Cardiac muscle cell (in vitro differentiated cells and primary cell): ENCODE results near the gene GNRH2. TPM values are rescaled to one million over a fixed set of nuclear protein-coding genes. Genes with fewer than 3 reads are reported as not detected.
A peak's percentile ranks its signal among the peaks of the same experiment; 100 is the strongest.
"Not testable (repeated sequence)": the region's sequence is repeated elsewhere in the genome, so short reads cannot be mapped to it uniquely, and the experiment has no call there.

Experiments used
- DNase-seq, 2 donors: peaks; one replicate each; pipeline versions ENCODE4 v3.0.0 to v3.0.0-alpha.2; 2010 to 2017; ENCODE audit warnings: low read depth in 1 of 2, low spot score in 1 of 2
- H3K27ac ChIP-seq: fragments of 200-600 bp; sonication (generic); 2 replicates; pipeline ENCODE4 v1.5.1; 2016
- H3K27me3 ChIP-seq: fragments of 200-600 bp; sonication (generic); 2 replicates; pipeline ENCODE4 v1.6.0; 2016; ENCODE audit warnings: control low read depth
- H3K36me3 ChIP-seq: fragments of 200-600 bp; sonication (generic); 2 replicates; pipeline ENCODE4 v1.5.1; 2016; ENCODE audit warnings: control low read depth
- H3K4me1 ChIP-seq: fragments of 200-600 bp; sonication (generic); 2 replicates; pipeline ENCODE4 v1.8.1; 2017; ENCODE audit warnings: low read depth, mild to moderate bottlenecking, mixed run types
- H3K4me3 ChIP-seq: fragments of 200-600 bp; sonication (generic); 2 replicates; pipeline ENCODE4 v1.5.1; 2016; ENCODE audit warnings: mild to moderate bottlenecking
- H3K9me3 ChIP-seq: fragments of 200-600 bp; sonication (generic); 2 replicates; pipeline ENCODE4 v1.5.1; 2017; ENCODE audit warnings: low read depth, mild to moderate bottlenecking, control low read depth
- polyA plus RNA-seq: library from polyadenylated mRNA; unstranded; fragments of >200 nt; fragmentation: Nextera tagmentation; extraction: Ambion mirVana; gene quantifications from 2 replicates; pipeline ENCODE4 v1.2.1, GENCODE V29; 2016
- total RNA-seq: library from RNA; depleted of rRNA; stranded (reverse); fragments of >200 nt; gene quantifications from 2 replicates; pipeline ENCODE4 v1.2.3, GENCODE V29; 2016
- TF ChIP-seq, protein P1 (sequence below): IDR thresholded peaks from 2 replicates; pipeline ENCODE4 v1.5.1; 2012; ENCODE audit warnings: low read depth, mild to moderate bottlenecking, low read length

Gene GNRH2
- total and polyA plus RNA-seq, 2 experiments from 2014 or later: 5.3 TPM; not detected in 1

DNA sequence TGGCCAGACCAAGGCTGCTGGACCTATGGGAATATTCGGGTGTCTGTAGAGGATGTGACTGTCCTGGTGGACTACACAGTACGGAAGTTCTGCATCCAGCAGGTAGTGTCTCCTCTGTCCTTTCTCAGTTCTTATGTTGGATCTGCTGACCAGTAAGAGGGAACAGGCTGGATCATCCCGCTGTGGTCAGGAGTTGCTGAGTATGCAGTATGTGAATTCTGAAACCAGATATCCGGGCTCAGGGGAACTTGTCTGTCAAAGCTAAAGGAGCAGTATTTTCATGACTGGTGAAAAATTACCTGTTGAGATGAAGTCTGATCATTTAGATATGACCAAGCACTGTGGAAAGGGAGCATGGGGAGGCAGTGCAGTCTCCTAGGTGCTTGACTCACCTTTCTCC is 22.1 kb upstream of the GNRH2 start:
- no peak for DNase-seq
- TF ChIP-seq, protein P1, sequence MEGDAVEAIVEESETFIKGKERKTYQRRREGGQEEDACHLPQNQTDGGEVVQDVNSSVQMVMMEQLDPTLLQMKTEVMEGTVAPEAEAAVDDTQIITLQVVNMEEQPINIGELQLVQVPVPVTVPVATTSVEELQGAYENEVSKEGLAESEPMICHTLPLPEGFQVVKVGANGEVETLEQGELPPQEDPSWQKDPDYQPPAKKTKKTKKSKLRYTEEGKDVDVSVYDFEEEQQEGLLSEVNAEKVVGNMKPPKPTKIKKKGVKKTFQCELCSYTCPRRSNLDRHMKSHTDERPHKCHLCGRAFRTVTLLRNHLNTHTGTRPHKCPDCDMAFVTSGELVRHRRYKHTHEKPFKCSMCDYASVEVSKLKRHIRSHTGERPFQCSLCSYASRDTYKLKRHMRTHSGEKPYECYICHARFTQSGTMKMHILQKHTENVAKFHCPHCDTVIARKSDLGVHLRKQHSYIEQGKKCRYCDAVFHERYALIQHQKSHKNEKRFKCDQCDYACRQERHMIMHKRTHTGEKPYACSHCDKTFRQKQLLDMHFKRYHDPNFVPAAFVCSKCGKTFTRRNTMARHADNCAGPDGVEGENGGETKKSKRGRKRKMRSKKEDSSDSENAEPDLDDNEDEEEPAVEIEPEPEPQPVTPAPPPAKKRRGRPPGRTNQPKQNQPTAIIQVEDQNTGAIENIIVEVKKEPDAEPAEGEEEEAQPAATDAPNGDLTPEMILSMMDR: no peak
- Histone ChIP-seq H3K9me3 (no peaks in the 10 kb centered on the region), H3K27ac (no peak overlapping the region), H3K27me3 (no peaks in the 10 kb centered on the region), H3K4me1 (no peaks in the 10 kb centered on the region), H3K4me3 (no peak overlapping the region), H3K36me3 (peaks cover 25% of the 10 kb centered on the region)

DNA sequence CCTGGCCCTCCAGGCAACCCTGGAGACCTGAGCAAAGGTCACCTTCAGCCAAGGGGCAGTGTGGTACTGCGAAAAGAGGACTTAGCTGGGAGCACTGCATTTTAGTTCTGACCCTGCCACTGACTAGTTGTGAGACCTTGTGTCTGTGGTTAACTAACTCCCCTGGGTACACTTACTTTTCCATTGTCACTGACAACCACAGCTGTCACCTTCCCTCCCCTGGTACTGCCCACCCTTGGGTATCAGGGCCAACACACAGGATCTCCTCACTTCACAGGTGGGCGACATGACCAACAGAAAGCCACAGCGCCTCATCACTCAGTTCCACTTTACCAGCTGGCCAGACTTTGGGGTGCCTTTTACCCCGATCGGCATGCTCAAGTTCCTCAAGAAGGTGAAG is 21.6 kb upstream of the GNRH2 start:
- Histone ChIP-seq H3K36me3 (peaks cover 29% of the 10 kb centered on the region), H3K27me3 (no peaks in the 10 kb centered on the region)
- TF ChIP-seq, protein P1: no peak

DNA sequence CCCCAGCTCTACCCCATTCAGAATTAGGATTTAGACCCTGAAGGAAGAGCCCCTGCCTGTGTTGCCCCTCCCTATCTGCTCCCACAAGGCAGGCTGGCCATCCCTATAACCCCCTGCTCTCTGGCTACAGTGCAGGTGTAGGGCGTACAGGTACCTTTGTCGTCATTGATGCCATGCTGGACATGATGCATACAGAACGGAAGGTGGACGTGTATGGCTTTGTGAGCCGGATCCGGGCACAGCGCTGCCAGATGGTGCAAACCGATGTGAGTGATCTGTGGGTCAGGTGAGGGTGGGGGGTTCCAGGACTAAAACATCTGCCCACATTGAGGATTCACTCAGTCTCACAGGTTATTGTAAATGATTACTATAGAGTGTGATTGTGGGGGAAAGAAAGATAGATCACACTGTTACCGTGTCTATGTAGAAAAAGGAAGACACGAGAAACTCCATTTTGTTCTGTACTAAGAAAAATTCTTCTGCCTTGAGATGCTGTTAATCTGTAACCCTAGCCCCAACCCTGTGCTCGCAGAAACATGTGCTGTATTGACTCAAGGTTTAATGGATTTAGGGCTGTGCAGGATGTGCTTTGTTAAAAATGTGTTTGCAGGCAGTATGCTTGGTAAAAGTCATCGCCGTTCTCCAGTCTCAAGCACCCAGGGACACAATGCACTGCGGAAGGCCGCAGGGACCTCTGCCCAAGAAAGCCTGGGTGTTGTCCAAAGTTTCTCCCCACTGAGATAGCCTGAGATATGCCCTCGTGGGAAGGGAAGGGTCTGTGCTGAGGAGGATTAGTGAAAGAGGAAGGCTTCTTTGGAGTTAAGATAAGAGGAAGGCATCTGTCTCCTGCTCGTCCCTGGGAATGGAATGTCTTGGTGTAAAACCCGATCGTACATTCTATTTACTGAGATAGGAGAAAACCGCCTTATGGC is 20.6 kb upstream of the GNRH2 start:
- H3K4me3 ChIP-seq, H3K27ac ChIP-seq, H3K9me3 ChIP-seq, H3K4me1 ChIP-seq, H3K27me3 ChIP-seq: not testable (repeated sequence)
- H3K36me3 ChIP-seq: peaks cover 38% of the 10 kb centered on the region
- peak in 1 of 2 donors; percentile 26 for DNase-seq

More for the DNA sequence above, 21.6 kb upstream of the GNRH2 start:
- no peak overlapping the region for H3K4me3 ChIP-seq
- H3K9me3 ChIP-seq: no peaks in the 10 kb centered on the region
- no peak overlapping the region for H3K27ac ChIP-seq
- no peaks in the 10 kb centered on the region for H3K4me1 ChIP-seq
- no peak for DNase-seq

DNA sequence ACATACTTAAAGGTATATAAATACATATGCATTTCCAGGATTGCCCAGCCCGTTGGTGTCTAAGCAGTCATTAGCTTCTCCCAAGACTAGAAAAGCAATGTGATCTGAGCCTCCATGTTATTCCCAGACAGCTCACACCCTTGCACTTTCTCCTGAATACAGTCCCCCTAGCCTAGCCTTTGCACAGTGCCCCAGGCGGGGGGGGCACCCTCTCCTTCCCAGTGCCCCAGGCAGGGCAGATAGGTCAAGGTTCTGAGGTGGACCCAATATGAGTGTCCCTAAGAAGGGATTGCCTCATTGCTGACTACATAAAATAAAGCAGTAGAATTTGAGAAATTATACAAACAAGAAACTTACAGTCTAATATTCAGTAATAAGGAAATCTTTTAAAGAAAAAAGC is 15.4 kb upstream of the GNRH2 start:
- no peak overlapping the region for H3K4me3 ChIP-seq
- TF ChIP-seq, protein P1: no peak
- no peak overlapping the region for H3K27ac ChIP-seq
- H3K36me3 ChIP-seq: peaks cover 48% of the 10 kb centered on the region
- DNase-seq: no peak
- no peaks in the 10 kb centered on the region for H3K27me3 ChIP-seq
- H3K9me3 ChIP-seq: no peaks in the 10 kb centered on the region
- no peaks in the 10 kb centered on the region for H3K4me1 ChIP-seq

DNA sequence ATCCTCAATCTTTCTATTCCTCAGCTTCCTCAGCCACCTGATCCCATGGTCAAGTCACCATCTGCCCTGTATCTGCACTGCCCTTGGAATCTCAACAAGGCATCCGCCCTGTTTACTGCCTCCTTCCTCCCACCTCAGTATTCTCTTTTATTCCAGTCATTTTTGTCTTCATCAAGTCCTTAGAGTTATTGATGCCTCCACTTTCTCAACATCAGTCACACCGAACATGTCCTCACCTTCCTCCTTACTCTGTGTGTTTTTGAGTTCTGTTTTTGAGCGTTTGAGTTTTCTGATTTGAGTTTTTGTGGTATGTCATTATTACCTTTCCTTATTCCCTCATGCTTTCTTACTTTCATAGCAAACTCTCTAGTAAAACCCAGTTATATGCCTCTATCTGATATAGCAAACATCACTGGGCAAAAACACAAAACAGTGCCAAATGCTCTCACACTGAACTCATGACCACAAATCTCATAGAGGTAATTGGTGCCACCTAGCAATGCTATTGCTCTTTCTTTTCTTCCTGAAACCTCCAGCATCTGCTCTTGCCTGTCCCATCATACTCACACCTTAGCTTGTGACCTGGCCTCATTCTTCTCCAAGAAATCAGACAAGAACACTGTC is 11.8 kb upstream of the GNRH2 start:
- peaks cover 39% of the 10 kb centered on the region for H3K36me3 ChIP-seq
- H3K4me3 ChIP-seq: no peak overlapping the region
- no peaks in the 10 kb centered on the region for H3K27me3 ChIP-seq
- H3K4me1 ChIP-seq: no peaks in the 10 kb centered on the region
- no peaks in the 10 kb centered on the region for H3K9me3 ChIP-seq
- DNase-seq: no peak
- TF ChIP-seq, protein P1: no peak
- H3K27ac ChIP-seq: no peak overlapping the region

DNA sequence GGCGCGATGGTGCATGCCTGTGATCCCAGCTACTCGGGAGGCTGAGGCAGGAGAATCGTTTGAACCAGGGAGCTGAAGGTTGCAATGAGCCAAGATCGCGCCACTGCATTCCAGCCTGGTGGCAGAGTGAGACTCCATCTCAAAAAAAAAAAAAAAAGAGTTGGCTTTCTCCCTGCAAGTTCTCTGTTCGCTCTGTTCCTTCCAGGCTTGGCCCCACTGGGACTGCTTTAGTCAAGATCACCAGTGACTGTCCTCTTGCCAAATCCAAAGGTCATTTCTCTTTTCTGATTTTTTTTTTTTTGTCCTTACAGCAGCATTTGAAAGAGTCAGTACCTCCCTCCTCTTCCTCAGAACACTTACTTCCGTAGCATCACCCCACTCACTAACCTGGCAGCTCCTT is 10.8 kb upstream of the GNRH2 start:
- H3K27me3 ChIP-seq: no peaks in the 10 kb centered on the region
- no peaks in the 10 kb centered on the region for H3K9me3 ChIP-seq
- H3K36me3 ChIP-seq: peaks cover 36% of the 10 kb centered on the region
- no peak for DNase-seq
- TF ChIP-seq, protein P1: no peak
- no peak overlapping the region for H3K27ac ChIP-seq
- no peaks in the 10 kb centered on the region for H3K4me1 ChIP-seq
- no peak overlapping the region for H3K4me3 ChIP-seq
